Lung (tissue), 12 donors: ENCODE data around the gene CDIPT. TPM values are rescaled to one million over a fixed set of nuclear protein-coding genes. Genes with fewer than 3 reads are reported as not detected.

Experiments used
- ATAC-seq: fragments of 200-7000 bp; cut with Tn5 transposase; one replicate; pipeline ENCODE4 v1.9.1; 2020; ENCODE audit warnings: moderate number of reproducible peaks; ENCODE audit not compliant: insufficient read depth, low FRiP score
- DNase-seq, 3 donors: peaks; one replicate each; pipeline ENCODE4 v3.0.0-alpha.2; 2013 to 2017
- H3K27ac ChIP-seq, 2 donors: one replicate each; pipeline ENCODE4 v1.5.1; 2013; ENCODE audit warnings: mild to moderate bottlenecking in 2 of 2, moderate library complexity in 2 of 2, control low read depth in 1 of 2, inconsistent platforms in 1 of 2, low read depth in 1 of 2, low read length in 1 of 2
- H3K27me3 ChIP-seq, 3 donors: one replicate each; pipeline ENCODE4 v1.5.1; 2013; ENCODE audit warnings: low read length in 2 of 3; ENCODE audit not compliant: control insufficient read depth in 3 of 3, insufficient read depth in 3 of 3
- H3K36me3 ChIP-seq, 4 donors: one replicate each; pipeline ENCODE4 v1.5.1; 2013; ENCODE audit warnings: low read length in 4 of 4, mild to moderate bottlenecking in 1 of 4, moderate library complexity in 1 of 4; ENCODE audit not compliant: control insufficient read depth in 4 of 4, insufficient read depth in 4 of 4
- H3K4me1 ChIP-seq, 5 donors: one replicate each; pipeline ENCODE4 v1.5.1; 2013; ENCODE audit warnings: low read length in 5 of 5, mild to moderate bottlenecking in 2 of 5, moderate library complexity in 1 of 5; ENCODE audit not compliant: control insufficient read depth in 5 of 5, insufficient read depth in 5 of 5
- H3K4me3 ChIP-seq: one replicate; pipeline ENCODE4 v1.5.1; 2013; ENCODE audit warnings: mild to moderate bottlenecking, control low read depth, moderate library complexity
- H3K9ac ChIP-seq, 2 donors: one replicate each; pipeline ENCODE4 v1.5.1; 2013; ENCODE audit warnings: low read length in 2 of 2, control low read depth in 1 of 2; ENCODE audit not compliant: insufficient read depth in 1 of 2
- H3K9me3 ChIP-seq, 4 donors: one replicate each; pipeline ENCODE4 v1.5.1; 2013; ENCODE audit warnings: low read length in 3 of 4, mild to moderate bottlenecking in 1 of 4, moderate library complexity in 1 of 4; ENCODE audit not compliant: control insufficient read depth in 4 of 4, insufficient read depth in 3 of 4
- WGBS, 2 donors: extraction: QIAGEN DNeasy Blood & Tissue Kit; methylation state at CpG; one replicate each; pipeline ENCODE4 v1.1.7; 2013; 5-methylcytosine and 5-hydroxymethylcytosine counted together
- polyA plus RNA-seq, 2 donors: library from polyadenylated mRNA; stranded (reverse); fragments of 200-250 nt; gene quantifications; one replicate each; pipeline ENCODE4 v1.2.1, GENCODE V29; 2013
- total RNA-seq, 2 donors: library from RNA; depleted of rRNA in 1 of 2; stranded (reverse); fragments of >200 nt in 1 of 2; gene quantifications; one replicate each; pipeline ENCODE4 v1.2.1, GENCODE V29; 2014 to 2021
- TF ChIP-seq, protein P1 (sequence below): IDR thresholded peaks from 2 replicates; pipeline ENCODE4 v1.5.1; 2012; ENCODE audit warnings: mild to moderate bottlenecking; ENCODE audit errors: control extremely low read depth, extremely low read depth
- donor health status: control.
- donor health status: control.
- donor health status: Bipolar disorder and iron deficiency.
- donor health status: healthy.
- donor health status: DM: yes; HTN: yes; CAD: no.

Gene CDIPT
- total and polyA plus RNA-seq, 4 donors, result 66.9 to 105 (median 73.3) TPM

DNA sequence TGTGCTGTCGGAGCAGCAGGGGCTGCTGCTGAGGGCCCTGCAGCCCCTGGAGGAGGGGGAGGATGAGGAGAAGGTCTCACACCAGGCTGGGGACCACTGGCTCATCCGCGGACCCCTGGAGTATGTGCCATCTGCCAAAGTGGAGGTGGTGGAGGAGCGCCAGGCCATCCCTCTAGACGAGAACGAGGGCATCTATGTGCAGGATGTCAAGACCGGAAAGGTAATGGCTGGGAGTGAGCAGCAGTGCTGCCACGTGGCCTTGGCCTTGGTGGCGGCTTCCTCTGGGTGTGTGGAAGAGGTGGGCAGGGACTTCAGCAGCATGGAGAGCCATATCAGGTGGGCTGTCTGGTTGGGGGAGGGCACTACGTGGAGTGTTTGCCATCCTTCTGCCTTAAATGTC, 22.8 kb downstream of the CDIPT start:
- DNase-seq (no peak), ATAC-seq (no peak)
- no peak overlapping the region for H3K9ac ChIP-seq
- H3K9me3 ChIP-seq, result no peaks in the 10 kb centered on the region
- WGBS, 2 donors, result 87 to 88% methylated on average over 10 of the region's 10 CpGs
- peaks cover 0 to 75% (median 2%) of the 10 kb centered on the region in 4 donors for H3K36me3 ChIP-seq
- no peak overlapping the region for H3K4me3 ChIP-seq
- peaks cover 0 to 3% (median 0%) of the 10 kb centered on the region in 5 donors for H3K4me1 ChIP-seq
- TF ChIP-seq, protein P1, sequence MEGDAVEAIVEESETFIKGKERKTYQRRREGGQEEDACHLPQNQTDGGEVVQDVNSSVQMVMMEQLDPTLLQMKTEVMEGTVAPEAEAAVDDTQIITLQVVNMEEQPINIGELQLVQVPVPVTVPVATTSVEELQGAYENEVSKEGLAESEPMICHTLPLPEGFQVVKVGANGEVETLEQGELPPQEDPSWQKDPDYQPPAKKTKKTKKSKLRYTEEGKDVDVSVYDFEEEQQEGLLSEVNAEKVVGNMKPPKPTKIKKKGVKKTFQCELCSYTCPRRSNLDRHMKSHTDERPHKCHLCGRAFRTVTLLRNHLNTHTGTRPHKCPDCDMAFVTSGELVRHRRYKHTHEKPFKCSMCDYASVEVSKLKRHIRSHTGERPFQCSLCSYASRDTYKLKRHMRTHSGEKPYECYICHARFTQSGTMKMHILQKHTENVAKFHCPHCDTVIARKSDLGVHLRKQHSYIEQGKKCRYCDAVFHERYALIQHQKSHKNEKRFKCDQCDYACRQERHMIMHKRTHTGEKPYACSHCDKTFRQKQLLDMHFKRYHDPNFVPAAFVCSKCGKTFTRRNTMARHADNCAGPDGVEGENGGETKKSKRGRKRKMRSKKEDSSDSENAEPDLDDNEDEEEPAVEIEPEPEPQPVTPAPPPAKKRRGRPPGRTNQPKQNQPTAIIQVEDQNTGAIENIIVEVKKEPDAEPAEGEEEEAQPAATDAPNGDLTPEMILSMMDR, result no peak
- H3K27me3 ChIP-seq, result peaks cover 0 to 2% (median 0%) of the 10 kb centered on the region in 3 donors
- no peak overlapping the region for H3K27ac ChIP-seq

GRCh38 chr16:29839822-29840221, 23.2 kb downstream of the CDIPT start:
- H3K27ac ChIP-seq, result no peak overlapping the region
- TF ChIP-seq, protein P1, result no peak
- H3K4me1 ChIP-seq, result peaks cover 0 to 3% (median 0%) of the 10 kb centered on the region in 5 donors
- no peak overlapping the region for H3K9ac ChIP-seq
- 92 to 96% methylated on average over 6 of the region's 6 CpGs for WGBS, 2 donors
- ATAC-seq (no peak), DNase-seq (no peak)
- no peaks in the 10 kb centered on the region for H3K9me3 ChIP-seq
- H3K36me3 ChIP-seq, result peaks cover 0 to 75% (median 2%) of the 10 kb centered on the region in 4 donors
- no peak overlapping the region for H3K4me3 ChIP-seq
- peaks cover 0 to 2% (median 0%) of the 10 kb centered on the region in 3 donors for H3K27me3 ChIP-seq

- no peaks in the 10 kb centered on the region for H3K9me3 ChIP-seq
- no peak overlapping the region for H3K9ac ChIP-seq
- H3K27ac ChIP-seq, result no peak overlapping the region
- 94 to 95% methylated on average over 5 of the region's 5 CpGs for WGBS, 2 donors
- peaks cover 0 to 74% (median 2%) of the 10 kb centered on the region in 4 donors for H3K36me3 ChIP-seq
- TF ChIP-seq, protein P1, result no peak
- no peaks in the 10 kb centered on the region for H3K4me1 ChIP-seq
- no peak overlapping the region for H3K4me3 ChIP-seq
- ATAC-seq, result no peak
- peaks cover 0 to 2% (median 0%) of the 10 kb centered on the region in 3 donors for H3K27me3 ChIP-seq
- no peak for DNase-seq
Observed at GRCh38 chr16:29837841-29838240, 25.2 kb downstream of the CDIPT start.

DNA sequence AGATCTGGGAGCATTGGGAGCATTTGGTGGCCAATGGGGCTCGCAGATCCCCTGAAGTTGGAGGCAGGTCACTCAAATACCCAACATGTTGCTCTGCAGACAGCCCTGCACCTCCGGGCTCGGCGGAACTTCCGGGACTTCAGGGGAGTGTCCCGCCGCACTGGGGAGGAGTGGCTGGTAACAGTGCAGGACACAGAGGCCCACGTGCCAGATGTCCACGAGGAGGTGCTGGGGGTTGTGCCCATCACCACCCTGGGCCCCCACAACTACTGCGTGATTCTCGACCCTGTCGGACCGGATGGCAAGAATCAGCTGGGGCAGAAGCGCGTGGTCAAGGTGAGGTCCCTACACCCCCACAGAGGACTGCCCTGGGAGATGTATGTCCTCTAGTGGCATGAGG, 26.4 kb downstream of the CDIPT start:
- Histone ChIP-seq H3K36me3 (peaks cover 0 to 69% (median 1%) of the 10 kb centered on the region in 4 donors), H3K9me3 (no peaks in the 10 kb centered on the region), H3K4me1 (no peaks in the 10 kb centered on the region), H3K9ac (no peak overlapping the region), H3K27me3 (peaks cover 0 to 2% (median 0%) of the 10 kb centered on the region in 3 donors), H3K4me3 (no peak overlapping the region), H3K27ac (no peak overlapping the region)
- WGBS, 2 donors, result 87 to 94% methylated on average over 15 of the region's 15 CpGs
- ATAC-seq (no peak), DNase-seq (no peak)
- TF ChIP-seq, protein P1, result no peak
